Measurements from ENCODE around the gene NOTCH2. TPM values are rescaled to one million over a fixed set of nuclear protein-coding genes. Genes with fewer than 3 reads are reported as not detected.
"Not testable (repeated sequence)": the region's sequence is repeated elsewhere in the genome, so short reads cannot be mapped to it uniquely, and the experiment has no call there.

NOTCH2 gene
- total RNA-seq, 2 donors from 2014 or later, result 90.3 to 95.1 TPM

GRCh38 chr1:120096981-120097545, 27.6 kb upstream of the NOTCH2 start:
- H3K4me1 Mint-ChIP-seq; H3K27ac Mint-ChIP-seq; ATAC-seq (replicated peaks); H3K9me3 Mint-ChIP-seq; H3K4me3 Mint-ChIP-seq; H3K27me3 Mint-ChIP-seq; H3K36me3 Mint-ChIP-seq (ENCODE audit: low read depth): not testable (repeated sequence)

- not testable (repeated sequence) for H3K27ac Mint-ChIP-seq; H3K36me3 Mint-ChIP-seq (ENCODE audit: low read depth); H3K4me3 Mint-ChIP-seq; H3K9me3 Mint-ChIP-seq; ATAC-seq (replicated peaks); H3K4me1 Mint-ChIP-seq; H3K27me3 Mint-ChIP-seq
Observed at GRCh38 chr1:120093548-120094181, 24.2 kb upstream of the NOTCH2 start.

GRCh38 chr1:120092232-120093218, 23.1 kb upstream of the NOTCH2 start:
- H3K27ac Mint-ChIP-seq; H3K27me3 Mint-ChIP-seq; H3K4me3 Mint-ChIP-seq; H3K4me1 Mint-ChIP-seq; ATAC-seq (replicated peaks); H3K36me3 Mint-ChIP-seq (ENCODE audit: low read depth); H3K9me3 Mint-ChIP-seq: not testable (repeated sequence)

- not testable (repeated sequence) for H3K27me3 Mint-ChIP-seq; H3K4me3 Mint-ChIP-seq; H3K9me3 Mint-ChIP-seq; H3K27ac Mint-ChIP-seq; H3K4me1 Mint-ChIP-seq; ATAC-seq (replicated peaks); H3K36me3 Mint-ChIP-seq (ENCODE audit: low read depth)
Observed at GRCh38 chr1:120090830-120091229, 21.4 kb upstream of the NOTCH2 start.

GRCh38 chr1:120087959-120088358, 18.5 kb upstream of the NOTCH2 start:
- Mint-ChIP-seq H3K4me3 (peak overlapping the region; percentile 44), H3K27ac (peak overlapping the region; percentile 73)
- not testable (repeated sequence) for H3K9me3 Mint-ChIP-seq; H3K4me1 Mint-ChIP-seq; H3K36me3 Mint-ChIP-seq (ENCODE audit: low read depth); H3K27me3 Mint-ChIP-seq
- peak; percentile 100 for ATAC-seq (replicated peaks)

GRCh38 chr1:120069920-120070214, 405 bp upstream of the NOTCH2 start:
- not testable (repeated sequence) for H3K4me3 Mint-ChIP-seq; H3K27me3 Mint-ChIP-seq; H3K9me3 Mint-ChIP-seq; H3K36me3 Mint-ChIP-seq (ENCODE audit: low read depth); H3K4me1 Mint-ChIP-seq; H3K27ac Mint-ChIP-seq; ATAC-seq (replicated peaks)

GRCh38 chr1:120068683-120069066, 787 bp downstream of the NOTCH2 start:
- not testable (repeated sequence) for H3K4me1 Mint-ChIP-seq

GRCh38 chr1:120048208-120048607, 21.3 kb downstream of the NOTCH2 start:
- not testable (repeated sequence) for H3K27ac Mint-ChIP-seq; H3K4me3 Mint-ChIP-seq; ATAC-seq (replicated peaks); H3K9me3 Mint-ChIP-seq; H3K27me3 Mint-ChIP-seq; H3K4me1 Mint-ChIP-seq; H3K36me3 Mint-ChIP-seq (ENCODE audit: low read depth)

More at GRCh38 chr1:120068683-120069066, 787 bp downstream of the NOTCH2 start:
- H3K4me3 Mint-ChIP-seq; ATAC-seq (replicated peaks); H3K9me3 Mint-ChIP-seq; H3K36me3 Mint-ChIP-seq (ENCODE audit: low read depth); H3K27ac Mint-ChIP-seq; H3K27me3 Mint-ChIP-seq: not testable (repeated sequence)

GRCh38 chr1:120041771-120042170, 27.7 kb downstream of the NOTCH2 start:
- not testable (repeated sequence) for ATAC-seq (replicated peaks); H3K27me3 Mint-ChIP-seq; H3K36me3 Mint-ChIP-seq (ENCODE audit: low read depth); H3K4me1 Mint-ChIP-seq; H3K27ac Mint-ChIP-seq; H3K4me3 Mint-ChIP-seq; H3K9me3 Mint-ChIP-seq

- not testable (repeated sequence) for H3K36me3 Mint-ChIP-seq (ENCODE audit: low read depth); H3K27ac Mint-ChIP-seq; H3K27me3 Mint-ChIP-seq; H3K9me3 Mint-ChIP-seq; ATAC-seq (replicated peaks); H3K4me3 Mint-ChIP-seq; H3K4me1 Mint-ChIP-seq
Observed at GRCh38 chr1:120032253-120032652, 37.2 kb downstream of the NOTCH2 start.

GRCh38 chr1:120023791-120024190, 45.7 kb downstream of the NOTCH2 start:
- not testable (repeated sequence) for H3K27me3 Mint-ChIP-seq; H3K27ac Mint-ChIP-seq; H3K4me1 Mint-ChIP-seq; H3K9me3 Mint-ChIP-seq; ATAC-seq (replicated peaks); H3K4me3 Mint-ChIP-seq; H3K36me3 Mint-ChIP-seq (ENCODE audit: low read depth)

GRCh38 chr1:120014978-120015377, 54.5 kb downstream of the NOTCH2 start:
- H3K27me3 Mint-ChIP-seq; H3K4me3 Mint-ChIP-seq; H3K27ac Mint-ChIP-seq; ATAC-seq (replicated peaks); H3K36me3 Mint-ChIP-seq (ENCODE audit: low read depth); H3K4me1 Mint-ChIP-seq; H3K9me3 Mint-ChIP-seq: not testable (repeated sequence)

- not testable (repeated sequence) for H3K9me3 Mint-ChIP-seq; H3K4me1 Mint-ChIP-seq; ATAC-seq (replicated peaks); H3K4me3 Mint-ChIP-seq; H3K36me3 Mint-ChIP-seq (ENCODE audit: low read depth); H3K27me3 Mint-ChIP-seq; H3K27ac Mint-ChIP-seq
Observed at GRCh38 chr1:120008320-120008719, 61.1 kb downstream of the NOTCH2 start.

- H3K9me3 Mint-ChIP-seq; ATAC-seq (replicated peaks); H3K27ac Mint-ChIP-seq; H3K27me3 Mint-ChIP-seq; H3K4me3 Mint-ChIP-seq; H3K4me1 Mint-ChIP-seq; H3K36me3 Mint-ChIP-seq (ENCODE audit: low read depth): not testable (repeated sequence)
Observed at GRCh38 chr1:120007850-120008249, 61.6 kb downstream of the NOTCH2 start.

GRCh38 chr1:120001035-120001434, 68.4 kb downstream of the NOTCH2 start:
- H3K4me3 Mint-ChIP-seq; H3K27me3 Mint-ChIP-seq; H3K4me1 Mint-ChIP-seq; H3K27ac Mint-ChIP-seq; ATAC-seq (replicated peaks); H3K9me3 Mint-ChIP-seq: not testable (repeated sequence)
- H3K36me3 Mint-ChIP-seq (ENCODE audit: low read depth), result peaks cover 25% of the 10 kb centered on the region
